Fibroblast of lung (primary cell): ENCODE measurements around the gene SYDE1.

Experiments used
- EZH2 ChIP-seq: IDR thresholded peaks from 2 replicates; pipeline ENCODE4 v1.5.1; 2012; ENCODE audit warnings: low read length, control low read depth, mild to moderate bottlenecking; ENCODE audit errors: missing control alignments
- TF ChIP-seq, protein P1 (sequence below), 2 donors: IDR thresholded peaks in 1 of 2; conservative IDR thresholded peaks in 1 of 2; 1 replicate in 1 of 2; 2 replicates in 1 of 2; pipeline ENCODE4 v1.5.1; 2011 to 2012; ENCODE audit warnings: low read length in 2 of 2, control low read depth in 1 of 2, inconsistent platforms in 1 of 2, low read depth in 1 of 2, mild to moderate bottlenecking in 1 of 2

DNA sequence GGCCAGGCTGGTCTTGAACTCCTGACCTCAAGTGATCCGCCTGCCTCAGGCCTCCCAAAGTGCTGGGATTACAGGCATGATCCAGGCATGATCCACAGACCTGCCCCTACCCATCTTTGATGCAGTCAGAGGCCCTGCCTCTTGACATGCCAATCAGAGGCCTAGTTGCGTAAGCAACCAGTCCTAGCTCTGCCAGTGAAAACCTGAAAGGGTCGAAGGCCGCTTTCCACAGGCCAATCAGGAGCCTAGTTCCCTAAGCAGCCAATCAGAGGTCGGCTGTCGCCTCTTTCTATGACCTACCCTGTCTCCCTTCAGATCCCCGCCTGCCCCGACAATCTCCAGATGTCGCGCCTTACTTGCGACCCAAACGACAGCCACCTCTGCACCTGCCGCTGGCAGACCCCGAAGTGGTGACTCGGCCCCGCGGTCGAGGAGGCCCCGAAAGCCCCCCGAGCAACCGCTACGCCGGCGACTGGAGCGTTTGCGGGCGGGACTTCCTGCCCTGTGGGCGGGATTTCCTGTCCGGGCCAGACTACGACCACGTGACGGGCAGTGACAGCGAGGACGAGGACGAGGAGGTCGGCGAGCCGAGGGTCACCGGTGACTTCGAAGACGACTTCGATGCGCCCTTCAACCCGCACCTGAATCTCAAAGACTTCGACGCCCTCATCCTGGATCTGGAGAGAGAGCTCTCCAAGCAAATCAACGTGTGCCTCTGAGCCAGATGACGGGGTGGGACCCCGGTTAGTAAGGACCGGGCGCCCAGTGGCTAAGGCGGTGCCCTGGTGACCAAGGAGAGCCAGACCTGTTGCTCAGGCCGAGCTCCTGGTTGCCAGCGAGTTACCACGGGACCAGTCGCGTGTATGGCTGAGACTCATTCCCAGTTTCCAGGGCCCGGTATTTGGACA lies 6.3 kb downstream of the SYDE1 start:
- no peak for TF ChIP-seq EZH2
- TF ChIP-seq, protein P1, sequence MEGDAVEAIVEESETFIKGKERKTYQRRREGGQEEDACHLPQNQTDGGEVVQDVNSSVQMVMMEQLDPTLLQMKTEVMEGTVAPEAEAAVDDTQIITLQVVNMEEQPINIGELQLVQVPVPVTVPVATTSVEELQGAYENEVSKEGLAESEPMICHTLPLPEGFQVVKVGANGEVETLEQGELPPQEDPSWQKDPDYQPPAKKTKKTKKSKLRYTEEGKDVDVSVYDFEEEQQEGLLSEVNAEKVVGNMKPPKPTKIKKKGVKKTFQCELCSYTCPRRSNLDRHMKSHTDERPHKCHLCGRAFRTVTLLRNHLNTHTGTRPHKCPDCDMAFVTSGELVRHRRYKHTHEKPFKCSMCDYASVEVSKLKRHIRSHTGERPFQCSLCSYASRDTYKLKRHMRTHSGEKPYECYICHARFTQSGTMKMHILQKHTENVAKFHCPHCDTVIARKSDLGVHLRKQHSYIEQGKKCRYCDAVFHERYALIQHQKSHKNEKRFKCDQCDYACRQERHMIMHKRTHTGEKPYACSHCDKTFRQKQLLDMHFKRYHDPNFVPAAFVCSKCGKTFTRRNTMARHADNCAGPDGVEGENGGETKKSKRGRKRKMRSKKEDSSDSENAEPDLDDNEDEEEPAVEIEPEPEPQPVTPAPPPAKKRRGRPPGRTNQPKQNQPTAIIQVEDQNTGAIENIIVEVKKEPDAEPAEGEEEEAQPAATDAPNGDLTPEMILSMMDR (conservative IDR thresholded peaks at IDR 0.05 in 1 of 2, IDR thresholded peaks at IDR 0.05 in 1 of 2; ENCODE audit: low read depth in 1 of 2, low read length in 2 of 2), result no peak
